T1000 (cell line): ENCODE measurements around the gene MUC4.
"Not testable (repeated sequence)": the region's sequence is repeated elsewhere in the genome, so short reads cannot be mapped to it uniquely, and the experiment has no call there.

Experiments
- DNase-seq: peaks from one replicate; lab custom pipeline; 2025; ENCODE audit warnings: mixed read lengths; lab: John Stamatoyannopoulos, UW

Gene MUC4

DNA sequence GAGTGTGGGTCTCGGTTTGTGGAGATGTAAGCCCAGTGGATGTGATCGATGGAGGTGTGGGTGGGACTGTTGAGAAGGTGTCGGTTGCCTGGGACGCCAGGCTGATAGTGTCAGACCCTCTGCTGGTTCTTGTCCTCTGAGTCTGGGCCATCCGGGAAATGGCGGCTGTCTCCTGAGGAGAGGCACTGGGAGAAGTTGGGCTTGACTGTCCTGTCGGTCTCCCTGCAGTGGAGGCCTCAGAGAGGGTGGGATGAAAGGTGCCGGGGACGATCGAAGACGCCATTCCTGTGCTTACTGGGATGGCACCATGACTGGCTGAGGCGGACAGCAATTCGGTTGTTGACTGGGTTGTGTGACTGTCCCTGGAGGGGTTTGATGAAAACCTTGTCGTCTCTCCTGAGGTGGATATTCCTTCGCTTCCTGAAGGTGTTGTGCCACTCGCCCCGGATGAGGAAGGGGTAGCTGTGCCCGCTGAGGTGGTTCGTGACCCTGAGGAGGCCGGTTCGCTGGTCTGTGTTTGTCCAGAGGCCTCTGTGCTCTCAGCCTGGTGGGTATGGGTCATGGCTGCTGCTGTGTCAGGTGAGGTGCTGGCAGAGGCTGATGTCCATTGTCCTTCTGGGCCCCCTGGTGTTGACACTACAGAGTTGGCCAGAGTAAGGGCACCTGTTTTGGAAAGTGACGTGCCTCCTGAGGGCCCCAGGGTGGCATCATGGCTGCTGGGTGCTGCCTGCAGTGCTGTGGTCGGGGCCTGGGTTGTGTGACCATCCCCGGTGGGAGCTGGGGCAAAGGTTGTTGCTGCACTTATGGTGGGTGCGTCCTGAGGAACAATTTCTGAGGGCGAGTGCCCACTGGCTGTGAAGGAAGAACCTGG is 22.8 kb downstream of the MUC4 start:
- DNase-seq: no peak

DNA sequence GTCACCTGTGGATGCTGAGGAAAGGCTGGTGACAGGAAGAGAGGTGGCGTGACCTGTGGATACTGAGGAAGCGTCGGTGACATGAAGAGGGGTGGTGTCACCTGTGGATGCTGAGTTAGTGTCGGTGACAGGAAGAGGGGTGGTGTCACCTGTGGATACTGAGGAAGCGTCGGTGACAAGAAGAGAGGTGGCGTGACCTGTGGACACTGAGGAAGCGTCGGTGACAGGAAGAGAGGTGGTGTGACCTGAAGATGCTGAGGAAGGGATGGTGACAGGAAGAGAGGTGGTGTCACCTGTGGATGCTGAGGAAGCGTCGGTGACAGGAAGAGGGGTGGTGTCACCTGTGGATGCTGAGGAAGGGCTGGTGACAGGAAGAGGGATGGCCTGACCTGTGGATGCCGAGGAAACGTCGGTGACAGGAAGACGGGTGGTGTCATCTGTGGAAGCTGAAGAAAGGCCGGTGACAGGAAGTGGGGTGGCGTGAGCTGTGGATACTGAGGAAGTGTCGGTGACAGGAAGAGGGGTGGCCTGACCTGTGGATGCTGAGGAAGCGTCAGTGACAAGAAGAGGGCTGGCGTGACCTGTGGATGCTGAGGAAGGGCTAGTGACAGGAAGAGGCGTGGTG is 25.8 kb downstream of the MUC4 start:
- DNase-seq: not testable (repeated sequence)

DNA sequence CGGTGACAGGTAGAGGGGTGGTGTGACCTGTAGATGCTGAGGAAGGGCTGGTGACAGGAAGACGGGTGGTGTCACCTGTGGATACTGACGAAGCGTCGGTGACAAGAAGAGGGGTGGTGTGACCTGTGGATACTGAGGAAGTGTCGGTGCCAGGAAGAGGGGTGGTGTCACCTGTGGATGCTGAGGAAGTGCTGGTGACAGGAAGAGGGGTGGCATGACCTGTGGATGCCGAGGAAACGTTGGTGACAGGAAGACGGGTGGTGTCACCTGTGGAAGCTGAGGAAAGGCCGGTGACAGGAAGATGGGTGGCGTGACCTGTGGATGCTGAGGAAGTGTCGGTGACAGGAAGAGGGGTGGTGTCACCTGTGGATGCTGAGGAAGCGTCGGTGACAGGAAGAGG is 27.7 kb downstream of the MUC4 start:
- DNase-seq: not testable (repeated sequence)

DNA sequence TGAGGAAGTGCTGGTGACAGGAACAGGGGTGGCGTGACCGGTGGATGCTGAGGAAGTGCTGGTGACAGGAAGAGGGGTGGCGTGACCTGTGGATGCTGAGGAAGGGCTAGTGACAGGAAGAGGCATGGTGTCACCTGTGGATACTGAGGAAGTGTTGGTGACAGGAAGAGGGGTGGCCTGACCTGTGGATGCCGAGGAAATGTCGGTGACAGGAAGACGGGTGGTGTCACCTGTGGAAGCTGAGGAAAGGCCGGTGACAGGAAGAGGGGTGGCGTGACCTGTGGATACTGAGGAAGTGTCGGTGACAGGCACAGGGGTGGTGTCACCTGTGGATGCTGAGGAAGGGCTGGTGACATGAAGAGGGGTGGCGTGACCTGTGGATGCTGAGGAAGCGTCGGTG is 30.5 kb downstream of the MUC4 start:
- not testable (repeated sequence) for DNase-seq

DNA sequence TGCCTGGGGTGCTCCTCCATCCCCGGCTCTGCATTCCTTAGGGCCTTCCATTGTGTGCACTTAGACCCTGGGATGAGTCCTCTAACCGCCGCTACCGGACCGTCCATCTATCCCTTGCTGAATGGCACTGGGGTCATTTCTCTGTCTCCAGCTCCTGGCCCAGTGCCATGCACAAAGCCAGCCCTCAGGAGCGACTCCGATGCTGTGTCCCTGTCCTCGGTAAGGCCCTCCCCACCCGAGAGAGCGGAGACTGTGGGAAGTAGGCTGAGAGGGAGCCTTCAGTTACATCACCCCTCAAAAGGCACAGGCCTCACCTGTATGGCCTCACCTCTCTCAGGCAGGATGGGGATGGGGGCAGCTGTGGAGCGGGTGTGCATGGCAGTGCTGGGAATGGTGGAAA is 33.8 kb downstream of the MUC4 start:
- no peak for DNase-seq

DNA sequence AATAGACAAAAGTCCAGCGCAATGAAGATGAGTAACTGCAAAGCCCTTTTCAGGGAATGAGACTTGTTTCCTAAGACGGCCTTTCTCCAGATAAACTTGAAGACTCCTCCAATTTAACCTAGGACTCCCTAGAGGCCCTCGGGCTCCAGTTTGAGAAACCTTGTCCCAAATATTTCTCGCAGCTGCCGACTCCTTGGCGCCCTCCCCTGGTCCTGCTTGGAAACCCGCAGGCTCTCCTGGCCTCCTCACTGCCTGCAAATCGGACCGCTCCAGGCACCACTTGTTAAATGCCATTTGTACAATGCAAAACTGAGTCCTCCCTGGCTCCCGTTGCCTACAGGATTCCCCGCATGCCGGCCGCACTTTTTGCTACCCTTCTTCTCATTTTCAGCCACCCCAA is 36.8 kb downstream of the MUC4 start:
- no peak for DNase-seq

DNA sequence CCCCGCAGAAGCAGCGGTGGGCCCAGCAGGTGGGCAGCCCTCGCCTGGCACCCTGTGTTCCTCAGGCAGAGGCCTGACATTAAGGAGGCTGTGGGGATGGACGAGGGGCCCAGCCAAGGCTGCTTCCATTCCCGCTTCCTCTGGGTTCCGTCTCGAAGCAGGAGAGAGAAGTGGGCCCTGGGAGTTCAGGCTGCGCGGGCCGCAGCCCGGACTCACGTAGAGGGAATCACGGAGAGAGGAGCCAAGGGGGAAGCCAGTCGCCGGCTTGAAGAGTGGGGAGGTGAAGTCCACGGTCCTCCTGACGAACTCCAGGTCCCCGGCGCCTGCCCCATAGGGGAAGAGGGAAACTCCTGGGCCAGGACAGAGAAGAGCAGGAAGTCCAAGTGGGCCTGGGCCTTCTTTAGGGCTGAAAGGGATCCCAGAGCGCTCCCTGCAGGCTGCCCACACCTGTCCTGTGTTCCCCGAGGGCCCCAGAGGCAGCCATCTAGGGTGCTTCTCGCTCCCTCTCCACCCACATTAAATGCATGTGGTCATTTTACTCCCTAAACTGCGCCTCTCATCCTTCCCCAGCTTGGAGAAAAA is 37.7 kb downstream of the MUC4 start:
- DNase-seq: no peak

DNA sequence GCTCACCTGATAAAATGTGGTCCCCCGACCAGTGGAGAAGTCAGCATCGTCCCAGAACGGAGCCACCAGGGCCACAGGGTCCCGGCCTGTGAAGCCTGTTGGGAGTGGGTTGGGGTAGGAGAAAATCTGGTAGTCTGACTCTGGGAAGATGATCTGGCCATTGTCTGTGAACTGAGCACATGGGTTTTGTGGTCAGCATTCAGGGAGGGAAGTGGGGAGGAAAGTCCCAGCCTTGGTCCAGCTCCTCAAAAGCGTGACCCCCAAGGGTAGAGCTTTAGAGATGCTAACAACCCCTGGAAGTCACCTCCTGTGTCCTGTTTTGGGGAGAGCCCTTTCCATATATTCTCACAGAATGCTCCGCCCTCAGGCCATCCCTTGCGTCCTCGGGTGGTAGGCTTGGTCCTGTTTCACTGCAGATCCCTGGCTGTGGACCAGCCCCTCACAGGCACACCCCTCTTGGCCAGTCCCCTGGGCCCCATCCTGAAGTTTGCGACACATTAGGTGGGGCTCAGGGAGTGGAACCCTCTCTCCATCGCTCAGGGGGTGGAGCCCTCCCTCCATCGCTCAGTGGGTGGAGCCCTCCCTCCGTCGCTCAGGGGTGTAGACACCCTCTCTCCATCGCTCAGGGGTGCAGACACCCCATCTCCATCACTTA is 40.0 kb downstream of the MUC4 start:
- DNase-seq: no peak

DNA sequence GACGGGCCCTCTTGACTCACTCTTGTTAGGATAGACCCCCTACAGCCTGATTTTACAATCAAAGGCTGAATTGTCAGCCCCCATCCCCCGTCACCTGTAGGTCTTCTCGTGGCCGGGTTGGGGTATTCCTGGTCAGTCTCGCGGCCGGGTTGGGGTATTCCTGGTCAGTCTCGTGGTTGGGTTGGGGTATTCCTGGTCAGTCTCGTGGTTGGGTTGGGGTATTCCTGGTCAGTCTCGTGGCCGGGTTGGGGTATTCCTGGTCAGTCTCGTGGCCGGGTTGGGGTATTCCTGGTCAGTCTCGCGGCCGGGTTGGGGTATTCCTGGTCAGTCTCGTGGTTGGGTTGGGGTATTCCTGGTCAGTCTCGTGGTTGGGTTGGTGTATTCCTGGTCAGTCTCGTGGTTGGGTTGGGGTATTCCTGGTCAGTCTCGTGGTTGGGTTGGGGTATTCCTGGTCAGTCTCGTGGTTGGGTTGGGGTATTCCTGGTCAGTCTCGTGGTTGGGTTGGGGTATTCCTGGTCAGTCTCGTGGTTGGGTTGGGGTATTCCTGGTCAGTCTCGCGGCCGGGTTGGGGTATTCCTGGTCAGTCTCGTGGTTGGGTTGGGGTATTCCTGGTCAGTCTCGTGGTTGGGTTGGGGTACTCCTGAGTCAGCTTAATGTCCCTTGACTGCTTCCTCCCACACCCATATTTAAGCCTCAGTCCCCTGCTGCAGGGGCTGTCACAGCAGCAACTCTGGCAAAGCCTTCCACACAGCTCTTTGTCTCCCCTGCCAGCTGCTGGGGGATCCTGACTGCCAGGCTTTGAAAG is 40.7 kb downstream of the MUC4 start:
- not testable (repeated sequence) for DNase-seq

DNA sequence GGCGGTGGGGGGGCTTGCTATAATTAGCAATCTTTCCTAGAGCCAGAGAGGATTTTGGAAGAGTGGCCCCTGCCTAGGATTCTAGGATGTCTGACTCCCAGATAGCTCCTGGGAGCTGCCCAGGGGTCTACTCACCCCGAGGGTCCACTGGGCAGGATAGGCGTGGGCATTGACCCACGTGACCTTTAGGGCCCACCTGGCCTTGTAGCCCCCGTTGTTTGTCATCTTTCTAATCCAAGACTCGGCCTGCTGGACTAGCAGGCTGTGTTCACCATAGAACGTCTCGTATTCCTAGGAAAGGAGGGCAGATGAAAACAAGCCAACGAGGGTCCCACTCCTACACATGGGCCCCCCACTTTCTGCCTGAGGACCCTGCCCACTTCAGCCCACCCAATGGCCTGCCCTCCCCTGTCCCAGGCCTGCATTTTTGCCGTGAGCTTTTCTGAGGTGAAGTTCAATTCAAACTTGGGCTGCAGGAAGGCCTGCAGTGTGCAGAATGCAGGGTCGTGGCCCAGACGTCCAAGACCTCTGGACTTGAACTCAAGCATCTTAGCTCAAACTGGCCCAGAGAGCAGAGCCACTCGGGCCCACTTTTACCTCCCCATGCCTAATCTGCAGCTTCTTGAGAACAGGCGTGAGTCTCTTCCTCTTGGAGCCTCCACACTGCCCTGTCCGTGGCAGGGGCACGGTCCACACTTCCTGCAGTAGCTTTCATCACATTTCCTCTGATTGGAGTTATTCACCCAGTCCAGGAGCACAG is 41.5 kb downstream of the MUC4 start:
- DNase-seq: no peak

DNA sequence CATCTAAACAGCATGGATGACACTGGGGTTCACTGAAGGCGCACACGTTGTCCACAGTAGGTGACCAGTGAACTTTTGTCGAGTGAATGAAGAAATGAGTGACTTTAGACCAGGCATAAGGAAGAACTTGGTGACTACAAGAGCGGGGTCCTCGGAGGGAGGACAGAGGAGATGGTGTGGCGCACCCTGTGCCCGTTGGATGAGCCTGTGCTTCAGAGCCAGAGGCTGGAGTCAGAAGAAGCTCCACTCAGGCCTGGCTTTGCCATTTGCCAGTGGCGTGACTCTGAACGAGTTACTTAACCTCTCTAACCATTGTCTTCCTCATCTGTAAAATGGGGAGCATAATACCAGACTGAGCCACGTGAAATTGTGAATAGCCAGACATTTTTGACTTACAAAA is 42.2 kb downstream of the MUC4 start:
- no peak for DNase-seq

DNA sequence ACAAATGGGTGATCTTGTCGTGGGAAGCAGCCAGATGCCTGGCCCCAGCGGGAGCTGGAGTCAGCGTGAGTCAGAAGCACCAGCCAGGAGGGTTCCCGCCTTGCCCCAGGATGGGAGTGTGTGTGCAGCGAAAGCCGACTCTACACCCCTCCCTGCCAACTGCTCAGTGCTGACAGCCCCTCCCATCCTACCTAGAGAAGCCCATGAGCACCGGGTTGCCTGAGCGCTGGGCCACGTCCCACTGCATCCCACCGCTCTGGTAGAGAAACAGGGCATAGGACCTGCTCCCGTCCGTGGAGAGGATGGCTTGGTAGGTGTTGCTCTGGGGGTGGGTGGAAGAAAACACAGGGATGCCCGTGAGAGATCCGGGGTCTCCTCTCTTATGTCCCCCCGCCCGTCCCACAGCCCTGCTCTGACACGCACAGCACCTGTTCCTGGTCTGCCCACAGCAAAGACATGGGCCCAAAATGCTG is 42.9 kb downstream of the MUC4 start:
- DNase-seq: no peak

DNA sequence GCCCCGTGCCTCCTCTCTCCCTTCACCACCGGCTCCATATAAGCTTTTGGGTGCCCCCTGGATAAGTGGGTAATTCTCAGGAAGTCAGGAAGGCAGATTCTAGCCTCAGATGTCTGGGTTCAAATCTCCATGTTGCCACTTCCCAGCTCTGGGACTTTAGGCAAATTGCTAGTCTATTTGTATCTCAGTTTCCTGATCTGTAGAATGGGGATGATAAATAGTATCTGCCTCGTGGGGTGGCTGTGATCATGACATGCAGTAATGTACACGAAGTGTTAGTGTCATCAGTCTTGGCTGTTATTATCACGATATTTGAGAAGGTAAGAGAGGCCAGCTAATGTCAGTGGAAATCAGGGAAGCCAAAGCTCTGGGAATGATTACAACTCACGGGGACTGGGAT is 43.3 kb downstream of the MUC4 start:
- no peak for DNase-seq

DNA sequence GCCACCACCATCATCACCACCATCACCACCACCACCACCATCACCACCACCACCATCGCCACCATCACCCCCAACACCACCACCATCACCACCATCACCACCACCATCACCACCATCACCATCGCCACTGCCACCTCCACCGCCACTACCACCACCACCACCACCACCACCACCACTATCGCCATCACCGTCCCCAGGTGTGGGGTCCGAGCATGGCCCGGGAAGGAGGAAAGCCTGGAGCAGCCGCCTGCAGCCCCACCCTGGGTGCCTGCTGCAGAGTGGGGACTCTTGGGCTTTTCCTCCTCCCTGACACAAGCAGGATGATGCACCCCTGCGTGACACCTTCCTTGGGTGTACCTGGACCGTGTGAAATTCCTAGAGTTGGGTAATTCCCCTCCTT is 43.9 kb downstream of the MUC4 start:
- DNase-seq: no peak

DNA sequence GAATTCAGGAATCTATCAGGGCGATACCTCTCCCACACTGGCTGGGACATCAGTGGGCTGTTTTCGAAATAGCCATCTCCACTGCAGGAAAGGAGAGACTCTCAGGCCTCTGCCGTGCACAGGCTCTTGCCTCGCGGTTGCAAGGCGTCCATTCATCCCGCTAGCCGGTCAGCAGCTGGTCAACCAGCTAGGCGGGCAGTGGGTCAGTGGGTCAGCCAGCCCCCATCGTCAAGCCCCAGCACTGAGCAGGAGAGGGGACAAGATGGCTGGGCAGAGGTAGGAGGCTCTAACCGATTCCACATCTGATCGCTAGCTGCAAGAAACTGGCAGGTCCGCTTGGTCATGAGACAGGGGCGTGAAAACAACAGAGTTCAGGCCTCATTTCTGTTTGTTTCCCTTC is 45.1 kb downstream of the MUC4 start:
- no peak for DNase-seq

DNA sequence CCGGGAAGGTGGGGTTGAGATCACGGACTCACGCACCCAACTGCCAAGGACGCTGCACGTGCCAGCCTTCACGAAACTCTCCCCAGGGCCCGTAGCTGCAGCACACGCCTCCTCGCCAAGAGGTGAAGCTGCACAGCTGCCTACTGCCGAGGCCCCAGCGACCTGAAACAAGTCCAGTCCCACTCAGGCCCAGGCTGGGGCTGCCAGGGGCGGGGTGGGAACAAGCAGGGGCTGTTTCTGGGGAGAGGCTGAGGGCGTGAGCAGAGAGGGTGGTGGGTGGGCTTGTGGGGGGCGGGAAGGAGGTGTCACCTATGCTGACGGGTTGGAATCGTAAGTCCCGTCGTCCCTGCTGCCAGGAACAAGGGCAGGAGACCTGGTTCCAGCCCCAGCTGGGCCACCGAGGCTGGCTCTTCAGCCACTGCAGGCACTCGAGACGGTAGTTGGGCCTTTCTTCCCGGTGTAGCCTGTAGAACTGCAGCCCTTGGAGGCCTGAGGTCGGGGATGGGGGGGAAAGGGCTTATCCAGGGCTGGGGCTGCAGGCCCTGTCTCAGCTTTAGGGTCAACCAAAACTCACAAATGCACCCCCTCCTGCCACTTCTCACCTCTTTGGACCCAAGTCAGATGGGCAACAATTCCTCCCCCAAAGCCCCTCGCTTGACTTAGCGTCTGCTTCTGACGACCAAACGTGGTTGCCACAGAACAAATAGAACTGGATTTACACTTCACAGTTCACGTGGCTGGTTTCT is 46.6 kb downstream of the MUC4 start:
- no peak for DNase-seq

DNA sequence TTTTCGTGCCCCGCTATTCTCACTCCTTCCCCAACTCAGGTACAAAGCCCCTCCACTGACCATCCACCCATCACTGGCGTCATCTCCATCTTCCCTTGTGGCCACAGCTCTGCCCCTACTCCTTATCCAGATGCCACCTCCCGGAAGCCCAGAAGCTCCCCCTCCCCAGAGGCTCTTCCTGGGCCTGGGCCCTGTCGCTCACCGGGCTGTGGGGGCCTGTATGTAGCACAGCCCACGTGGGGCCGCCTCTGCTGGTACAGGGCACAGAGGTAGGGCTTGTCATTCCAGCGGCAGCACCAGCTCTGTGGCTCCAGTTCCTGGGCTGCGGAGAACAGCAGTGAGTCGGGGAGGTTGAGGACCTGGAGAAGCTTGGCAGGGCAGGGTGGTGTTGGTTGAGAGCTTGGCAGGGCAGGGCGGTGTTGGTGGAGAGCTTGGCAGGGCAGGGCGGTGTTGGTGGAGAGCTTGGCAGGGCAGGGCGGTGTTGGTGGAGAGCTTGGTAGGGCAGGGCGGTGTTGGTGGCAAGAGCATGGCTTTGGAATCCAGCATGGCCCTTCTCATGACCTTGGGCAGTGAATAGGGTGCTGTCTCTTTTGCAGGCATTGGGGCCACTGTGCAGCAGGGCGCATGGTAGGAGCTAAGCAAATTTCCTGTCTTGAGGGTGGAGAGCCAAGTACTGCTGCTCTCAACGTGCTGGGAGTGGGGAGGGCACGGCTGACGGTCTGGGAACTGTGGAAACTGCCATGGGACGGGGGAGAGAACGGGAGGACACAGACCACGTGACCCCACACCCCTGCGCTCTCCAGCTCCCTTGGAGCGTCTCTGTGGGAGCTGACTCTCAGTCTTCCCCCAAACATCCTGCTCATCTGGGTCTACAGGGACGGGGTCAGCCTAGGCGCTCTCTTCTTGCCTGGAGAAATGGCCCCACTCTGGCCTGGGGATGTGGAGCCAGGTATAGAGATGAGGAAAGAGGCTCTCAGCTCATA is 47.6 kb downstream of the MUC4 start:
- no peak for DNase-seq

DNA sequence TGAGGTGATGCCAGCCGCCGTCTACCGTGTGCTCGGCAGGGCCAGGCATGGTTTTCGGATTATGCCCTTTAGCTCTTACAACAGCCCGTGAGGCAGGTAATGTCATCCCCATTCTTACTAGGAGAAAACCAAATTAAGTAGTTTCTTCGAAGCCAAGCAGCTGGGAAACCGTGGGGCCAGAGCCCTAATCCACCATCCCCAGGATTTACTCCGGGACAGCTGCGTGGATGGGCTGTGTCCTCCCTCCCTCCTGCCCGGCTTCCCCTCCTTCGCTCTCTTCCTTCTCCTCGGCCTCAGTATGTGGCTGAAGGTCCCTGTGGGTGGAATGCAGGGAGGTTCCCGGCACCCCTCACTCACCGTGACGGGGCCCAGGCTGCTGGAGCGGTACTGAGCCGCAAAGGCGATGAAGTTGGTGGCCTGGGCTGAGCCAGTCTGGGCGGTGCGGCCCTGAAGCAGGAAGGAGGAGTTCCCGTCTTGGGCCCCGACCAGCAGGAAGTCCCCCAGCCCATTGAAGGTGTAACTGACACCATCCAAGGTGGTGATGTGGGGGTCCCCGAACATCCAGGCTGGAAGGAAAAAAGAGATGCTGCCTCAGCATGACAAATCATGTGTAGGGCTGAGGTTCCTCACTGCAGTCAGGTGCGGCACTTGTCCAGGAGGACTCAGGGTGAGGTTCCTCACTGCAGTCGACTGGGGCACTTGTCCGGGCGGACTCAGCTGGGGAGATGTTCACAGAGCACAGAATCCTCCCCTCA is 48.5 kb downstream of the MUC4 start:
- no peak for DNase-seq
